ENCODE results near the gene SH3BGR.

Gene SH3BGR

DNA sequence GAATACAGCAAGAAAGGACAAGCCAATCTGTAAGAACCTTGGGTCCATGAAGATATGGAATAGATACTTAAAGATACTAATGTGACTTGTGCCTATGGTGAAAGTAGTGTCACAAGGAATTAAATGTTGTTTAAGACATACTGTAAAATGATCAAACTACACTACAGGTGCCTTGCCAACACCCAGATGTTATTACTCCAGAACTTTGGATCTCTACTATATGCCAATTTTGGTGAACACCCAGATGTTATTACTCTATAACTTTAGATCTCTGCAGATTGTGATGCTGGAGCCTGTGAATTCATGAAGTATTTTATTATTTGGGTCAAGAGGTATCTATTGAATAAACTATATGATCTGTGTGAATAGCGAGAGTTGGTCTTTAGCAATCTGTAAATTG lies 101.1 kb downstream of the SH3BGR start:
- DNase-seq: no peak

DNA sequence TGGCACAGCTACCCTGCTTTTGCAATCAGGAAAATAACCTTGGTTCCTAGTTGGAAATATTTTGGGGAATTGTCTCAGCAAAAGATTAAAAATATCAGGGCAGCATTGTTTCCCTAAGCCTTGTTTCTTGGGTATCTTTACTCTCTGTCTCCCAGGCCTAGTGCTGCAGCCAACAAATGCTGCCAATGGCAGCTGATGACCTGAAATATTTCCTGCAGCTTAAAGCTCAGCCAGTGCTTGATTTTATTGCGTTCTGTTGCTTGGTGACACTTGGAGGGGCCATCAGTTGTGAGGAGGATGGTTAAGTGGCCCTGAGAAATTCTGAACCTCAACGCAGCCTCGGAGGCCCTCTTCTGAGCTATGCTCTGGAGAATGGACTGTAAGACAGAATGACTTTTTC lies 101.6 kb downstream of the SH3BGR start:
- no peak for DNase-seq

DNA sequence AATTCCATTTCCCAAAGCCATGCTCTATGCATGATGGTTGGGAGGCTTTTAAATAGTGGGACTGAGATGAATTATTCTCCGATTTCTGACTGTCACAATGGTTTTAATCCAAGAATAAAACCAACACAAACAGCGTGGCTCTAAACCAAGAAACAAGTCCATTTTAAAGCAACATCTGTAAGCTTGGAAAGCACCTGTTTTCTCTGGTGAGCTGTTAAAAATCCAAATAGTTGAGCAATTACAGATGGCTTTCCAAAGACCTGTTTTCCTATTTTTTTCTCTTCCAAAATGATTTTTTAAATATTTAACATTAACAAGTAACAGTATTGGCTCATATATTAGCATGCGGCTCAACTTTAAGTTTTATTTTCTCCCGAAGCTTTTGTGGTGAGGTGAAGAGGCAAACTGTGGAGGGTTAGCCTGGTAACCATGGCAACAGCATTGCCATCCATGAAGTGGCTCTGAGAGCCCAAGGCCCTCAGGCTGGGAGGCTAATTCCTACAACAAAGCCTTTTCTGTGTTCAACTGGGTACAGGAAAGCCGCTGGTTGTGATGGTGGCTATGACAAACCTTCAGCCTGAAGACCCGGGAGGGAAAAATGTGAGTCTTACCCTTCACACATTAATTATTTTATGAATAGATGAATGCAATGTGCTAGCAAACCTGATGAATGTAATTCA lies 104.3 kb downstream of the SH3BGR start:
- no peak for DNase-seq

DNA sequence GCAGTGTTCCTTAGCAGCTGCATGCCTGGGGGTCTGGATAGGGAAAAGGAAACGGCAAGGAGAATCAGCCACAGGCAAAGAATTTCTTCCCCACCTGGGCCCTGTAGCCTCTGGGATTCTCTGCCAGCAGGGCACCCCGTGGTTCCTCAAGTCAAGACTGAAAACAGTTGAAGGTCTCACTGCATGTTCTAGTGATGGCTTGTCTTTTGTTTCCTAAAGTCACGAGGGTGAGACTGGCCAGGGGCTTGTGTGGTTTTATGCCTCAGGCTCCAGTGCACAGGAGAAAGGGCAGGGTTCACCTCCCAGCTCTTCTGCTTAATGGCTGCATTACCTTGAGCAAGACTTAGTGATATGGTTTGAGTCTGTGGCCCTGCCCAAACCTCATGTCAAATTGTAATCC lies 107.7 kb downstream of the SH3BGR start:
- no peak for DNase-seq

DNA sequence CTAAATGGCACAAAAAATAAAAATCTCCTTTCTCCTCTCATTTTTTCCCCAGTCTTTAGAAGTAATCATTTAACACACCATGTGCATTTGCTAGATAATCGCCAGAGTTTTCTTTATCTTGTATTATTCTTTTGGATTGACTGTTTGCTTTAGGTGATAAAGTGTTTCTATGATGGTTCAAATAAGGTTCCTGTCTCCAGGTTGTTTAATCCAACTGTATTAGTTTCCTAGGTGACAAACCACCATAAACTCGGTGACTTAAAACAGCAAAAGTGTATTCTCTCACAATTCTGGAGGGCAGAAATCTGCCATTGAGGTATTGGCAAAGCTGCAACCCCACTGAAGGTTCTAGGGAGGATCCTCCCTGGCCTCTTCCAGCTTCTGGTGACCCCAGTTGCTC lies 109.4 kb downstream of the SH3BGR start:
- no peak for DNase-seq

DNA sequence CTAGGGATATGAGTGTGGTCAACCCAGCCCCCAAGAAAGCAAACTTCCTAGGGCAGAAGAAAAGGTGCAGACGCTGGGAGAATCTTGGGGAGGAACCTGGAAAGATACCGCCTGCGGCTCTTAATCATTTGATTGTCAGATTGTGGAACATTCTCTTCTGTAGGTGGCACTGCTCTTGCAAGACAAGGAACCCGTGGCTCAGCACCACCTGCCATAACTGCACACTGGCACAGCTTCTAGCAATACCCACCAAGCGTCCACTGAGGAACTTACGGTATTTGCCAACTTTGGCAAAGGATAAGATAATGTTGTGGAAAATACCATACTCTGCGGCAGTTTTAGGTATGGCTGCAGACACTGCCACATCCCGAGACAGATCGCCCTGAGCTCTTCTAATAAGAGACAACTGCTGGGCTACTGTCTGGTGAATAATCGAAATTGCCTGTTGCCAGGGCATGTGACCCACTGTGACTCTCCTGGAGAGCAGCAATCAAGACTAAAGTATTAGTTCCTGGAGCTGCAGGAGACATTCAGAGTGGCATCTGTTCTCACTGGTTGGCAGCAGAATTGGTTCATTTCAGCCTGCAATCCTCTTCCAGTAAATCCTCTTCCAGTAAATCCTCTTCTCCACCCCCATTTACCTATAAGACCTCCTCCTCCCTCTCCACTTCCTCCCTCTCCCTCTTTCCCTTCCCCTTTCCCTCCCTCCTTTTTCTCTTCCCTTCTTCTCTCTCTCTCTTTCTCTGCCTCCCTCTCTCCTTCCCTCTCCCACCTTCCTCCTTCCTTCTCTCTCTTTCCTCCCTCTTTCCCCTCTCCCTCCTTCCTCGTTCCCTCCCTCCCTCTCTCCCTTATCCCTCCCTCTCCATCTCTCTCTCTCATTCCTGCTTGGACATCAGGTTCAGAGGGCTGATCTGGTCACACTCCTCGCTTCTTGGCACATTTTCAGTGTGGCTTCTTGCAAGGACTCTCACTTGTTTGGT lies 111.3 kb downstream of the SH3BGR start:
- no peak for DNase-seq

DNA sequence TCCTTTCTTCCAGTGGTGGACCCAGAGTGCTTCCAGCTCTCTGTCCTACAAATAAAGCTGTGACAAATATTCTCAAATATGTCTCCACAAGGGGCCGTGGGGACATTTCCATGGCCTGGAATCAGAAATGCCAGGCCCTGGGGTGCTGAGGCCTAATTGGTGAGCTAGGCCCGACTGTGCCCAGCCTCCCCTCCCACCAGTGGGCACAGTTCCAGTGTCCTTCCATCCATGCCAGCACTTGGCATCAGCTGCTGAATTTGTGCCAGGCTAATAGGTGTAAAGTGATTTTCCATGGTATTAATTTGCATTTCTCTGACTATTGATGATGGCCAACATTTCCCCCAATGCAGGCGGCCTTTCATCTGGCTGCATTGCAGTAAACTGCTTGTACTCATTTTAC lies 112.4 kb downstream of the SH3BGR start:
- DNase-seq: no peak
